Ovary (tissue), 9 donors: ENCODE results near the gene DMPK. TPM values are rescaled to one million over a fixed set of nuclear protein-coding genes. Genes with fewer than 3 reads are reported as not detected.

Experiments
- DNase-seq, 5 donors: peaks; one replicate each; pipeline ENCODE4 v3.0.0-alpha.2; 2019 to 2020
- H3K27ac ChIP-seq, 2 donors: fragments of 200-600 bp; one replicate each; pipeline versions ENCODE4 v1.5.1 to v1.8.0; 2019 to 2022
- H3K27me3 ChIP-seq: fragments of 200-600 bp; one replicate; pipeline ENCODE4 v1.8.0; 2022
- H3K36me3 ChIP-seq: fragments of 200-600 bp; sonication (generic); one replicate; pipeline ENCODE4 v1.5.1; 2019
- H3K4me1 ChIP-seq: one replicate; pipeline ENCODE4 v1.8.1; 2013; ENCODE audit warnings: mild to moderate bottlenecking, moderate library complexity; ENCODE audit not compliant: insufficient read depth
- H3K4me3 ChIP-seq: fragments of 200-600 bp; sonication (generic); one replicate; pipeline ENCODE4 v1.5.1; 2017
- H3K9me3 ChIP-seq, 2 donors: fragments of 200-600 bp in 1 of 2; sonication (generic) in 1 of 2; one replicate each; pipeline versions ENCODE4 v1.5.1 to v1.8.1; 2013 to 2019; ENCODE audit warnings: mild to moderate bottlenecking in 1 of 2, moderate library complexity in 1 of 2
- CTCF ChIP-seq, 3 donors: fragments of 450-650 bp in 2 of 3; fragments of 200-600 bp in 1 of 3; IDR thresholded peaks; one replicate each; pipeline versions ENCODE4 v1.5.1 to v1.8.0; 2016 to 2022; ENCODE audit warnings: antibody characterized with exemption in 3 of 3, mild to moderate bottlenecking in 1 of 3
- EP300 ChIP-seq: sonication (generic); formaldehyde crosslinking; IDR thresholded peaks from one replicate; pipeline ENCODE4 v1.6.1; 2017; ENCODE audit warnings: antibody characterized with exemption
- POLR2A ChIP-seq: fragments of 450-650 bp; IDR thresholded peaks from one replicate; pipeline ENCODE4 v1.6.1; 2017; ENCODE audit warnings: antibody characterized with exemption, mild to moderate bottlenecking, moderate library complexity
- WGBS, 3 donors: extraction: QIAGEN DNeasy Blood & Tissue Kit in 1 of 3; methylation state at CpG; one replicate each; pipeline versions ENCODE4 v1.1.5 to v1.1.7; 2013 to 2017; 5-methylcytosine and 5-hydroxymethylcytosine counted together
- intact Hi-C, 4 donors: fragments of 100-400 bp; cut with DNase I; formaldehyde crosslinking; loops; one replicate each; pipeline versions ENCODE4 v1.11.0 to v1.15.1; 2022 to 2023
- polyA plus RNA-seq, 2 donors: library from polyadenylated mRNA; stranded (reverse); fragments of 200-250 nt in 1 of 2; fragments of 350-450 nt in 1 of 2; fragmentation: Illumina TruSeq in 1 of 2; extraction: RNeasy Lipid Tissue Mini Kit (QIAGEN cat#74804) in 1 of 2; gene quantifications; one replicate each; pipeline ENCODE4 v1.2.3, GENCODE V29; 2013 to 2014
- total RNA-seq, 7 donors: library from RNA; depleted of rRNA in 2 of 7; stranded (reverse); fragments of >200 nt in 2 of 7; fragmentation: NEBNext Ultra II Directional in 3 of 7; extraction: Animal tissue kit (Norgen Biotek cat#: 25700) in 3 of 7; gene quantifications; one replicate each; pipeline versions ENCODE4 v1.1.0 to v1.2.4, GENCODE V29; 2016 to 2023
- donor health status: DM: no; HTN: no; CAD: no; lungs with moderate emphysema.
- donor health status: DM: no; HTN: no; CAD: no.
- donor health status: Bipolar disorder and iron deficiency.
- donor health status: DM: yes; HTN: yes; CAD: no.
- donor health status: DM: no; HTN: no; CAD: no.
- donor health status: DM: yes; HTN: yes; CAD: no.

Gene DMPK
- total and polyA plus RNA-seq, 9 donors: 21.0 to 105 (median 56.7) TPM

- H3K36me3 ChIP-seq: no peaks in the 10 kb centered on the region
- 91 to 93% (median 93%) methylated on average over 32 to 34 of the region's 34 CpGs for WGBS, 3 donors
- no peaks in the 10 kb centered on the region for H3K9me3 ChIP-seq
- H3K27ac ChIP-seq: no peak overlapping the region
- TF ChIP-seq POLR2A (no peak), CTCF (IDR thresholded peaks at IDR 0.05) (no peak), EP300 (no peak)
- no peak overlapping the region for H3K4me3 ChIP-seq
- H3K4me1 ChIP-seq: peaks cover 15% of the 10 kb centered on the region
- DNase-seq: peak in 3 of 5 donors; percentile 30 to 41 (median 41)
- intact Hi-C loops: no loop called here
- H3K27me3 ChIP-seq: no peaks in the 10 kb centered on the region
These were observed 4.8 kb downstream of the DMPK start for GRCh38 chr19:45777395-45777961.

- H3K4me1 ChIP-seq: peaks cover 6% of the 10 kb centered on the region
- H3K4me3 ChIP-seq: no peak overlapping the region
- peak in 3 of 5 donors; percentile 32 to 44 (median 38) for DNase-seq
- 86 to 88% (median 87%) methylated on average over 9 of the region's 9 CpGs for WGBS, 3 donors
- no peaks in the 10 kb centered on the region for H3K36me3 ChIP-seq
- no peaks in the 10 kb centered on the region for H3K9me3 ChIP-seq
- H3K27ac ChIP-seq: no peak overlapping the region
- intact Hi-C loops: no loop called here
- TF ChIP-seq EP300 (no peak), CTCF (IDR thresholded peaks at IDR 0.05) (no peak), POLR2A (no peak)
- H3K27me3 ChIP-seq: no peaks in the 10 kb centered on the region
These were observed 7.5 kb downstream of the DMPK start for GRCh38 chr19:45774765-45775164.

- H3K36me3 ChIP-seq: no peaks in the 10 kb centered on the region
- WGBS, 3 donors: 18 to 41% (median 23%) methylated on average over 2 of the region's 2 CpGs
- no peak overlapping the region for H3K27ac ChIP-seq
- no peaks in the 10 kb centered on the region for H3K9me3 ChIP-seq
- DNase-seq: no peak
- H3K4me3 ChIP-seq: no peak overlapping the region
- H3K27me3 ChIP-seq: no peaks in the 10 kb centered on the region
- TF ChIP-seq EP300 (no peak), CTCF (IDR thresholded peaks at IDR 0.05) (no peak), POLR2A (no peak)
- intact Hi-C loops: no loop called here
- H3K4me1 ChIP-seq: no peaks in the 10 kb centered on the region
These were observed 8.9 kb downstream of the DMPK start for GRCh38 chr19:45773384-45773783.

GRCh38 chr19:45772912-45773311 lies 9.4 kb downstream of the DMPK start:
- TF ChIP-seq CTCF (IDR thresholded peaks at IDR 0.05): no peak
- no peak for TF ChIP-seq EP300
- no peak for TF ChIP-seq POLR2A
- H3K9me3 ChIP-seq: no peaks in the 10 kb centered on the region
- intact Hi-C loops: no loop called here
- H3K36me3 ChIP-seq: no peaks in the 10 kb centered on the region
- WGBS, 3 donors: 68 to 84% (median 81%) methylated on average over 3 of the region's 3 CpGs
- no peaks in the 10 kb centered on the region for H3K27me3 ChIP-seq
- no peak overlapping the region for H3K4me3 ChIP-seq
- no peak overlapping the region for H3K27ac ChIP-seq
- H3K4me1 ChIP-seq: no peaks in the 10 kb centered on the region
- peak in 3 of 5 donors; percentile 30 to 38 (median 31) for DNase-seq
